ENCODE results near the gene CYTH4.

CYTH4 gene

DNA sequence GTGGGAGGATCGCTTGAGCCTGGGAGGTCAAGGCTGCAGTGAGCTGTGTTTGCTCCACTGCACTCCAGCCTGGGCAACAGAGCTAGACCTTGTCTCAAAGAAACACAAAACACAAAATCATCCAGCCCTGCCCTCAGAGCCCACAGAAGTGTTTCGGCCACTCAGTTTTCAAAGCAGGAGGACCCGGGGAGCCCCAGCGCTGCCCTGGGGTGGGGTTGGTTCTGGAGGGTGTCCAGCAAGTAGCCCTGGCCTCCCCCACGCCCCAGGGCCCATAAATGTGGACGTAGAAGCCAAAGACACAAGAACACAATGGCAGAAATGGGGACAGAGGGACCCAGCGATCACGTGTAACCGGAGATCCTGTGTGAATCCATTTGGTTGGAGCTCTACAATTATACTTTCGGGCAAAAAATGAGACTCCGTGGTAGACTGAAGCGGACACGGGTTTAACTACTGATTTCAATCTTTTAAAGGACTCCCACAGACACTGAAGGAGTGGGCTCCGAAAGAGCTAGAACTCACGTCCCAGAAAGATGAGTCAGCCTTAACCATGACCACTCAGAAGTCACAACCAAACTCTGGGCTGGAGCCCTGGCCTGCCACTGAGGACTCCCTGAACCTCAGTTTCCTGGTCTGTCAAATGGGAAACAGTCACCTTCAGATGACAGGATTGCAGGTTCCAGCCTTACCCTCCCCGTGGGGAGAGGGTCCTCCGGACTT, 9.0 kb upstream of the CYTH4 start:
- DNase-seq = no peak

DNA sequence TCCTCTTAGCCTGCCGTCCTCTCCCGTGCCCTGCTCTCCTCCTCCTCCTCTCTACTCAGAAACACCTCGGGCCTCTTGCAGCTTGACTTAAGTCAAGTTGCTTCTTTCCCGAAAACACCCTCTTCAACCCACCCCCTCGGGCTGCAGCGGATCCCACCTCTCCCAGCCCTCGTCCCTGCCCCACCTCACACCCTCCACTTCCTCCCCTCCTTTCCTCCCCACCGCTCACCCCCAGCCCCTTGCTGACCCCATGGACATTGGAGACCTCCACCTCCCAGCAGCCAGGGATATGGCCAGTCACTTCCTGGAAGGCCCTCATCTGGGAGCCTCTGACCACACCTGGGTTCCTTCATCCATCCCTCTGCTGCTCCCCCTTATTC, 8.5 kb upstream of the CYTH4 start:
- DNase-seq = no peak

DNA sequence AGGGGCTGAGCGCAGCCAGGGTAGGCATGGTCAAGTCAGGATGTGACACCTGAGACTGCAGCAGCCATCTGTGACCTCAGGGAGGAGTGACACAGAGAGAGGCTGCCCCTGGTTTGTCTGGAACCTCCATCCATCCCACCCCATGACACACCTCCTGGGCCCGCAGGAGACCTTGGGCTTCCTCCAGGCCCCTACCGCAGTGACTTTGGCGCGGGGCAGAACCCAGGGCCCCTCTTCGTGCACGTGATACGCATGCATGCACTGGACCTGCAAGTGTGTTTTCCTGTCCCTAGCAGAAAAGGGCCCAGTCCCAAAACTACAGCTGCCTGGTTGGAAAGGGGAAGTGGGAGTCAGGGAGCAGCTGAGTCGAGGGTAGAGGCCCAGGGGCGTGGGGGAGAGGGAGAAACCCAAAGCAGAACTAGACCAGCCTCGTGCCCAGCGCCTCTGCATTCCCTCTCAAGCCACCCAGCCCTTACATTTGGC, 7.9 kb upstream of the CYTH4 start:
- no peak for DNase-seq

DNA sequence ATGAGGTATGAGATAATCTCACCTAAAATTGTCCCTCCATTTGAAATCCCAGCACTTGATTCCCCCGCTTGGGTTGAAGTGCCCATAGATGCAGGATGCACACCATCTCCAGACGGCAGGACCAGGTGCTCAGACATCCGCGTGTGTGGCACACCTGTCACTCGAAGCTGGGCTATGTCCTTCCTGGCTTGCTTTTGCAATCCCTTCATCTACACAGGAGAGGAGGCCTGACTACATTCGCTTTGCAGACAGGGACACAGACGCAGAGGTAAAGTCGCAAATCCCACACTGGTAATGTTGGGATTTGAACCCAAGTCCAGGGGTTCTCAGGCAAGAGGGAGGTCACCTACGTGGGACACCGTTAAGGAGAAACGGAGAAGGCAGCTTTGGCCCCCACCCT, 7.2 kb upstream of the CYTH4 start:
- DNase-seq = no peak

DNA sequence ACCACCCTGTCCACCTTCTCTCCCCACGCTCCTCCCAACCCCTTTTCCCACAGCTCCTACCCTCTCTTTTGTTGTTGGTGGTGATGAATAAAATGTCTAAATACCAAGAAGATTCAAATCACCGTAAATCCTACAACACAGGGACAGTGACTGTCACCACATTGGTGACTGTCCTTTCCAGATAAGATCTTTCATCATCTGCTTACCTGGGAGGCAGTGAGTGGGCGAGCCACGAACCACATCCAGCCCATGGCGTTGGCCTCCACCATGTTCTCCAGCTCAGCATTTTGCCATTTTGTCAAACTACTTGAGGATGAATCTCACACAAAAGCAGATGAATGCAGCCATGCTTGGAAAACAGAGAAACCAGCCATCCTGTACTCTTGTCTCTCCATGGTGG, 6.7 kb upstream of the CYTH4 start:
- no peak for DNase-seq

DNA sequence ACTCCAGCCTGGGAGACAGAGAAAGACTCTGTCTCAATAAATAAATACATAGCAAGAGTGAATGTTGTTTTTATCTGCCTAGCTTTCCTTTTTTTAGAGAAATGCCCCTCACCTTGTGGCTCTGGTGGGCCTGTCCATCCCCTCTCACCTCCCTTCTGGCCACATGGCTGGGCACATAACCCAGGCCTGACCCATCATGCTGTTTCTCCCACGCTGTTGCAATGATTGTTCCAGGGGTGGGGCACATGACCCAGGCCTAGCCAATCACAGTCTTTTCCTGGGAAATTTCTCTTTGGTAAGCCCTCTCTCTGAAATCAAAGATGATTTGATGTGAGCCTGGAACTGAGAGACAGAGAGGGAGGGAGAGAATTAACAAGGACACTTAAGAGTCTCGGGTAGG, 5.5 kb upstream of the CYTH4 start:
- no peak for DNase-seq

DNA sequence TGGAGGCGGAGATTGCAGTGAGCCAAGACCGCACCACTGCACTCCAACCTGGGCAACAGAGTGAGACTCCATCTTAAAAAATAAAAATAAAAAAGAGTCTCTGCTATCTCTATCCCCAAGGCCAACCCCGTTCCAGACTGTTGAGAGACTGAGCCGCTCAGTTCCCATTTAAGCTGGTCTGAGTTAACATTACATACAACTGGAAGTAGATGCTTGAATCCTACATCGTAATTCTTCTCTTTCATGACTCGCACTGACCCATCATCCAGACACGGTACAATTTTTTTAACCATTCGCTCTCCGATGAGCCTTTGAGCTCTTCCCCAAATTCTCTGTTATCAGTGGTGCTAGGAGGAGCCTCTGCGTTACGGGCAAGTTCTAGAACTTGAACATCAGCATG, 4.9 kb upstream of the CYTH4 start:
- DNase-seq = no peak

DNA sequence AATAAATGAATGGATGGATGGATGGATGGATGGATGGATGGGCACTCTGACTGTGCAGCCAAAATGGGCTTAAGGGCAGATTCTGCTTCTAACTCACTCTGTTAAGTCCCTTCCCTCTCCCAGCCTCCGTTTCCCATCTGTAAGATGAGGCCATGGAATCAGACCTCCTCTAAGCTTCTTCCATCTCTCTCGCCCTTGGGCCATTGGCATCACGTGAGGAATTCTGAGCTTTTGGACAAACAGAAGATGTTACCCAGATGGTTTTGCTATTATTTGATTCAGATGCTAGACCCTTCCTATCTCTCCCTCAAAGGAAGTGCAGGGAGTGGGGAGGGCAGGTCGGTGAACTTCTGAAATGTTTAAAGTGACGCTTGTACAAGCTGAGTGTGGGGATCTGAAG, 4.0 kb upstream of the CYTH4 start:
- DNase-seq = no peak

DNA sequence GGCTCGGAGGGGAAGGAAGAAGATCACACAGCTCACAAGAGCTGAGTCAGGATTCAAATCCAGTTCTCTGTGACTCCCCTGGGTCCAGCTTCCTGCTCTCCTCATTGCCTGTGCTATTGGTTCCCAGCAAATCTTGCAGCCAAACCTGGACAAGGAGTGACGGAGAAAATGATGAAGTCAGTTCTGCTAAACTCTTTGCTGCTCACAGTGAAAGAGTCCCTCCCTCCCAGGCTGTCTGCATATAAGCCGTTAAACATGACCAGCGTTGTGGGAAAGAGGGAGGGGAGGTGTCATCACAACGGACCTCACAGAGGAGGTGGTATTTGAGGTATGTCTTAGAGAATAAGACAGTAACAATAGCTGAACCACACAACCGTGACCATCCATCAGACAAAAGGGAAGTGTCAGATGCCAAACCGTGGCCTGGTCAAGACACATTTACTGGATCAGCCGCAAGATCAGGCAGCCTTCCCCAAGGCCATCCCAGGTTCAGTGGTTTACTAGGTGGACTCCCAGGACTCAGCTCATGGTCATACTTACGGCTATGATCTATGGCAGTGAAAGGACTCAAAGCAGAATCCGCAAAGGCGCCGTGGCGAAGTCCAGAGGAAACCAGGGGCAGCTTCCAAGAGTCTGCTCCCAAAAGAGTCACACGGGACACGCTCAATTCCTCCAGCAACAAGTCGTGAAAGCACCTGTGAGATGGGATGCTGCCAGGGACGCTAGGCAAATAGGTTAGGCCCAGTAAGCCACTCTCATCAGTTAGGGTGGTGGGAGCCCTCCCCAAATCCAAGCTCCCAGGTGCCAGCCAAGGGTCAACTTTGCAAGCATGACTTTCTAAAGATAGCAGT, 2.8 kb upstream of the CYTH4 start:
- no peak for DNase-seq

DNA sequence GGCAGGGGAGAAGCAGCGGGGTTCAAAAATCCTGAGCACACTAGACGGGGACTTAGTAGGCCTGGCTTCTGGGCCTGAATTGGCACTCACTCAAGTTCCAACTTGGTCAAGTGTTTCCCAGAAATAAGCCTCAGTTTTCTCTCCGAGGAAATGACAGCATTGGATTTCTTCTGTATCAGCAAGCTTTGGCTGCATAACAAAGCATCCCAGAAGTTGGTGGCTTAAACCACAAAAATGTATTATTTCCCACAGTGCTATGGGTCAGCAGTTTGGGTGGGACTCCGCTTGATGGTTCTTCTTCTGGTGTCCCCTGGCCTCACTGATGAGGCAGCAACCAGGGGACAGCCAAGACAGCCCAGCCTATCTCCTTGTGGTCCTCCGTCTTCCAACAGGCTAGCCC, 1.6 kb upstream of the CYTH4 start:
- DNase-seq = no peak

DNA sequence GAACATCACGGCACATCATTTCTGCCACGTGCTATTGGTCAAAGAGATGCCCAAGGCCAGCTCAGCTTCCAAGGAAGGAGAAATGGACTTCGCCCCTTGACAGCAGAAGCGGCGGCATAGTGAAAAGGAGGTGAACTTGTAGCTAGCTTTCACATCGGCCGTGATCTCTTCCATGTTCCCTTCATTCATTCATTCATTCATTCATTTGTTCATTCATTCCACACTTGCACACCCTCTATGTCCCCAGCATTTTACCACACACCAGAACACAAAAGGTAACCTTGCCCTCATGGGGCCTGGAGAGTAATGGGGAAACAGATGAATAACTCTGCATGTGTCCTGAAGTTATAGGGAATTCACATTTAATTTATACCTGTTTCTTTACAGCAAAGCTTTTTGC, 1.1 kb upstream of the CYTH4 start:
- DNase-seq = no peak

DNA sequence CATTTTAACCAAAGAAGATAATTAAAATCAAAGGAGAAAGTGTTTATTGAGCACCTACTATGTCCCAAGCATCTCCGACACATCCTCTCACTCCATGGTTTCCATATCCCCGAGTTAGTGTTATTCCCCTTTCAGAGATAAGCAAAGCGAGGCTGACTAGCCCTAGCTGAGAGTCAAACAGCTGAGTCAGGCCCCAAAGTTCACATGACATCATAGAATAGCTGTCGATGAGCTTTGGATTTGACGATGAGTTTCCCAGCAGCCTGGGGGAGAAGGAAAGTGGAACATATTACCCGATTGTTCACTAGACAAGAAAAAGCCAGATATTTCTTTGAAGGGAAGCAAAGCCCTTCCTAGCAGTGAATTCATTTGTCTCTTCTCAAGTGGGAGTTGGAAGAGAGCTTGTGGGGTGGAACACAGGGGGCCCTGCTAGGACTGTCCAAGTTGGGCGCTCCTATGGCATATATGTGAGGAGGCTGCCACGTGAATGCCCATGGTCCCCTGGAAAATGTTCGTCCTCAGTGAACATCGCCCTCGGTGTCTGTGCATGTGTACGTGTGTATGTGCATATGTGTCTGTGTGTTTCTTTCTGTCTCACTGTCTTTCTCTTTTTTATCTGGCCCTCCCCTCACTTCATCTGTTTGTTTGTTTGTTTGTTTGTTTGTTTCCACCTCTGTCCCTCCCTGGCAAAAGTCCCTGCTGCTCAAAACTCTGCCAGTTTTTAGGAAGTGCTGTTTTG, 493 bp upstream of the CYTH4 start:
- DNase-seq = no peak

DNA sequence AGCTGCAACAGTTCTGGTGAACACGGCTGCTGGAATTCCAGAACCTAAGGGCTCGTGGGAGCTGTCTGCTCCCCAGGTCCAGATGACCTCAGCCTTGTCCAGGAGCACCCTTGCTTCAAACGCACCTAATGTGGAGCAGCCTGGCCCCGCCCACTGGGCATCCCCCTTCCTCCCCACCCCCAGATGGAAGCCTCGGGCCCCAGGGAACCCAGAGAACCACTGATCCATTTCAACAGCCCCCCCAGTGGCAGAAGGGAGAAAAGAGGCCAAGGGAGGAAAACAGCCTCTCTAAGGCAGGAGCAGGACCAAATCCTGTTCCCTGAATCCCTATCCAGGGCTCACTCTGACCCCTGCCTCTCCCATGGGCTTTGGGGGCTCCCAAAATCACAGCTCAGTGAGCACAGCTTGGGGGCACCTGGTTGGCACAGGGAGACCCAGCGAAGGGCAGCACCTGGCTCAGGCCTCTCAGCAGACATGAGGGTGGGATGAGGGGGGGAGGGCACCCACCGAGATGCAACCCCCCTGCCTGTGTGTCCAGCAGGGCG, 1.2 kb downstream of the CYTH4 start:
- peak; percentile 72 for DNase-seq

DNA sequence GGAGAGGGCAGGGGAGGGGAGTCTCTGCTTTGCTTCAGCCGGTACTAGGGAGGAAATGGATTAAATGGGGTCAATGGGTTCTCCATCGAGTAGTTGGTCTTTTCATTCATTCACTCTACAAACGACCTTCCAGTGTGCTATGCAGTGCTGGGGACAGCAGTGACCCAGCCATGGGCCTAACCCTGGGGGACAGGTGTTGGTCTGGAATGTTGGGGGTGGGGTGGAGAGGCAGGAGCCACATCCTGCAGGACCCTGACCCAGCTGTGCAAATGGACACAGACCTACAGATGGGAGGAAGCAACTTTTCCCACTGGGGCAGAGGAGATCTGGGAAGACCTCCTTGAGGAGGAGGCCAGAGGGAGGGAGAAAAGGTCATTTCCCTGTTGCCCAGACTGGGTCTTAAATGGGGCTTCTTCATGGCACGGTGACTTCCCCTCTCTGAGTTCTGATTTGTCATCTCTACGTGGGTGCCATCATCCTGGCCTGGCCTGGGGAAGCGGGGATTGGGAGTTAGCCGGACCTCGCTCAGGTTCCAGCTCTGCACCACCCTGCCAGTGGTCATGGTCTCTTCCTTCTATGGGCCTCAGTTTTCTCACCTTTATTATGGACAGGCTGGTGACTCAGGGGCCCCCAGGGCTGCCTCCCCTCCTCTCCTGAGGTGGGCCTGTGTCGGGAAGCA, 2.0 kb downstream of the CYTH4 start:
- no peak for DNase-seq

DNA sequence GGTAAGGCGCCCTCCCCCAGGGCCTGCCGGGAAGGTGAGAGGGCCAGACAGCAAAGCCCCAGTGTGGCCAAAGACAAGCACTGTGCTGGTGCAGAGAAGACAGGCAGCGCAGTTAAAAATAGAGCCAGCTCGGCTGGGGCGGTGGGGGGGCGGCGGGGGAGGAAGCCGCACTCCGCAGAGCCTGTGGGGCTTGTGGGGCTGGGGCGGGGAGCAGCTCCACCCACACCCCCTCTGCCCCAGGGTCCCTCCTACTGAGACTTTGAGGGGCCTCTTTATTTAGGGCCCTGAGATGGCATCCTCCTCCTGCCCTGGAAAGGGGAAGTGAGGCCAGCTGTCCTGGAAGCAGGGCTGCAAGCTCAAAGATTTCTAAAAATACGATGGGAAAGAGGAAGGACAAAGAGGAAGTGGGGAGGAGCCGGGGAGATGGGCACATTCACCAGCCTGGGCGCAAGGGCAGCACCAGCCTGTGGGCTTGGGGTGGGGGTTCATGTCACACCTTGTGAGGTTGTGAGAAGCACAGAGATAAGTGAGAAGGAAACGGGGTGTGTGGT, 2.6 kb downstream of the CYTH4 start:
- peak; percentile 16 for DNase-seq

DNA sequence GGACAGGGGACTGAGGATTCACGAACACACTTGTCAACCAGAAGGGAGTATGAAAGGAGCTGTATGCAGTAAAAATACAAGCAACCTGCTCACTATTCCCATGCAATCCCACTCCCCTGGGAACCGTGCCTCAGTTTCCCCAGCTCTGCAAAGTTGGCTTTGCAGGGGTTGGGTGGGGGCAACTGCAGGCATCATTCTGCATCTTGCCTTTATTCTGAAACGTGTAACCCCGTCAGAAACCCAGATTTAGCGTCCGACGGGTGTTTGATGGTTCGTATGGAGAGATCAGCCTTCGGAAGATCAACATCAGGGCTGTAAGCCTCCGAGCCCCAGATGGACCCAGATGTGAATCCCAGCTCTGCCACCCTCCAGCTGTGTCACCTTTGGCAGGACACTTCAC, 3.6 kb downstream of the CYTH4 start:
- no peak for DNase-seq

DNA sequence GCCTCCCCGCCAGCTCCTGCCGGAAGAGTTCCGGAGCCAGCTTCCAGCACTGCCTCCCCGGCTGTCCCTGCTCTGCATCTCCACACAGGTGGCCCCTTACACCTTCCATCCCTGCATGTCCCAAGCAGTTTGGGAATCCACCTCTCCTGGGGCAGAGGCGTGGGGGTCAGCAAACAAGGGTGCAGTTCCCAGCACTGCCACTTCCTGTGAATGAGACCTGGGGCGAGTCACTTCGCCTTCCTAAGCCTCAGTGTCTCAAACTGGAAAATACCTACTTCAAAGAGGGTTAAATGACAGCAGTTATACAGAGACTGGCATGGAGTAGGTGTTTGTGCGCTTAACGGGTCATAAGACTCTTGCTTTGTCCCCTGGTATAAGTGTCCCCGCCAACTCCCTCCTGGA, 5.2 kb downstream of the CYTH4 start:
- no peak for DNase-seq

DNA sequence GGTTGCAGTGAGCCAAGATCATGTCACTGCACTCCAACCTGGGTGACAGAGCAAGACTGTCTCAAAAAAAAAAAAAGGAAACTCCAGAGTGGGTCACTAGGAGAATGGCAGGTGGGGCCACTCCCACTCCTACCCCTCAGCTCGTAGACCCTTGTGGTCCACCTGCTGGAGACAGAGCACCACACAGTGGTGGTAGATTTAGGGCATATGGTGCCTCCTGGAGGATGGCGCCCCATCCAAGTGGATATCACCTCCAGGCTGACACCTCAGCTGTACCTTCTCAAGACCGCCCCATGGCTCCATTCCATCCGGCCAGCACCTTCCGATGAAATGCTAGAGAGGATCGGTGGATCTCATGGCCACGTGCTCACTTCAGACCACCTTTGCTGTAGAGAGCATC, 6.2 kb downstream of the CYTH4 start:
- DNase-seq = no peak

DNA sequence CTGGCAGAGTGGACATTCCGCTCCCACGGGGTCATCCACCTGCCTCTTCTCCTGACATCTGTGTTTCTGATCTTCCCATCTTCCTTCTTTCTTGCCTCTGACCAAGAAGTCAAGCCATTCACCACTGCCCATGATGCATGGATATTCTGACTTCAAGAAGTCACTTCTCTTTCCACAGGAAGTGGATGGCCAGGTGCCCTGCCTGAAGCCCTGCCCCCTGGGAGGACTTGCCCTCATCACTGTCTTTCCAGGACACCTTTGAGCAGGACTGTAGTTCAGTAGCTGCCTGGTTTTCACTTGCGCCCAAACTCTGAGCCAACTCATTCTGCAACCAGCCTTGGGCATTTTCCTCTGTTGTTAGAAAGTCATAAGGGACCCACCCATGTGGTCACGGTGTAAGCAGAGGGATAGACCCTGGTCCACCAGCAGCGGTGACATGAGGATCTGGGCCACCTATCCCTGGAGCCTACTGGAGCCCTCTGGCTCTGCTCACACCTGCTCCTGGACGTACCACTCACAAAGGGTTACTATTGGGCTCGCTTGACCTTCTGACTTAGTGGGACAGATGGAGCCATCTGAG, 6.9 kb downstream of the CYTH4 start:
- DNase-seq = no peak

DNA sequence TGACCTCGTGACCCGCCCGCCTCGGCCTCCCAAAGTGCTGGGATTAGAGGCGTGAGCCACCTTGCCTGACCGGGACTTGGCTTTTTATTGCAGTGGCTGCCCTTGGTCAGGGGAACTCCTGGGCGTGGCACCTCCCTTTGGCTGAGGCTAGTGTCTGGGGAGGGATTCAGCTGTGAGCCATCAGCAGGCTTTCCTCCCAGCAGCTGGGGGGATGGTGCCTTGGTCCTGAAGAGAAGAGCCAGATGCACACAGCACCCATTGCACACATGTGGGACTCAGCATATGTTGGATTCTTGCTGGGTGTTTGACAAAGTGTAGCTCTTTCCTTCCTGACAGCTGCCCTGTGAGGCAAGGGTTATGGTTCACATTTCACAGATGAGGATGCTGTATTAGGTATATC, 8.4 kb downstream of the CYTH4 start:
- DNase-seq = no peak

DNA sequence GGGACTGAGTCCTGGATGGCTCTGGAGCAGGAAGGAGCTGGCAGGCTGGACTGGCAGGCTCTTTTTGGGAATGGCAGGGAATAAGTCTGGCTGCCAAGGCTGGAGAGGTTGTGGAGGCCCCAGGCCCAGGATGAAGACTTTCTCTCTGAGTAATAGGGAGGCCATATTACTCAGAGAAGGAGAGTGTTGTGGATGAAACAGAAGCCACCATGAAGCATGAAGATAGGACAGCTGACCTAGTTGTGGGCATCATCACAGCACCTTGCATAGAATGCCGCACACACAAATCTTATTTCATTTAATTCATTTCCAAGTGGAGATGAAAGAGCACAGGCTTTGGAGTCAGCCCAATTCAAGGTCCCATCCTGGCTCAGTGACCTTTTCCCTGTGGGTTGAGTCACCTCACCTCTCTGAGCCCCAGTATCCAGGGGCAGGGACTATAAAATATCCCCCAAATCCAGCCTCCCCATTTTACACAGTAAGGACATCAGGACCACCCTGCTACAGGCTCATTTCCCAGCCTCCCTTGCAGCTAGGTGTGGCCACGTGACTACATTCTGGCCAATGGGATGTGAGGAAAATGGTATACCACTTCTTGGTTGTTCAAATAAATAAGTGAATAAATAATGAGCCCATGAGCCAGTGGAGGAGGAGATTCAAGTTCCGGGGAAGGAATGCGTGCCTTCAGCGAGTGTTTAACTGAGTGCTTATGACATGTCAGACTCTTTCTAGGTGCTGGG, 9.4 kb downstream of the CYTH4 start:
- no peak for DNase-seq
